GM18505 (cell line): ENCODE results near the gene HNRNPDL.
"Not testable (repeated sequence)": the region's sequence is repeated elsewhere in the genome, so short reads cannot be mapped to it uniquely, and the experiment has no call there.

Experiments used
- ATAC-seq: cut with Tn5 transposase; IDR thresholded peaks from one replicate; pipeline ENCODE4 v1.9.1; 2021; ENCODE audit not compliant: unreplicated experiment
- POLR2A ChIP-seq: IDR thresholded peaks from 4 replicates; pipeline ENCODE4 v1.6.1; 2011; ENCODE audit warnings: borderline replicate concordance; ENCODE audit not compliant: insufficient read depth, insufficient read length; ENCODE audit errors: extremely low read depth

Gene HNRNPDL

GRCh38 chr4:82430193-82430963 is at the start of gene HNRNPDL, which contains the start of gene ENOPH1:
Gene HNRNPDL (minus strand): TSS chr4:82430462. CDS start chr4:82429690, 772 bp downstream.
Gene ENOPH1 (plus strand): TSS chr4:82430590. CDS start chr4:82430830, 240 bp downstream.
- ATAC-seq = peak; percentile 69
- peak; percentile 80 for TF ChIP-seq POLR2A

GRCh38 chr4:82479562-82479961 is 49.3 kb upstream of the HNRNPDL start:
- no peak for TF ChIP-seq POLR2A
- no peak for ATAC-seq

DNA sequence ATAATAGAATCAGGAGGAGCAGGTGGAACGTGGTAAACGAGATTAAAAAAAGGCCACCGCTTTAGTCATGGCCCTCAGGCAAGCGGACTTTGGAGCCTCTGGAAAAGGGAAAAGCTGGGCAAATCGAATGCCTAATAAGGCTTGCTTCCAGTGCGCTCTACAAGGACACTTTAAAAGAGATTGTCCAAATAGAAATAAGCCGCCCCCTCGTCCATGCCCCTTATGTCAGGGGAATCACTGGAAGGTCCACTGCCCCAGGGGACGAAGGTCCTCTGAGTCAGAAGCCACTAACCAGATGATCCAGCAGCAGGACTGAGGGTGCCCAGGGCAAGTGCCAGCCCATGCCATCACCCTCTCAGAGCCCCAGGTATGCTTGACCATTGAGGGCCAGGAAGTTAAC is 47.2 kb upstream of the HNRNPDL start:
- ATAC-seq = not testable (repeated sequence)

GRCh38 chr4:82475931-82476330 is 45.7 kb upstream of the HNRNPDL start:
- ATAC-seq = not testable (repeated sequence)

- no peak for ATAC-seq
Observed at GRCh38 chr4:82473621-82474164, 43.4 kb upstream of the HNRNPDL start.

DNA sequence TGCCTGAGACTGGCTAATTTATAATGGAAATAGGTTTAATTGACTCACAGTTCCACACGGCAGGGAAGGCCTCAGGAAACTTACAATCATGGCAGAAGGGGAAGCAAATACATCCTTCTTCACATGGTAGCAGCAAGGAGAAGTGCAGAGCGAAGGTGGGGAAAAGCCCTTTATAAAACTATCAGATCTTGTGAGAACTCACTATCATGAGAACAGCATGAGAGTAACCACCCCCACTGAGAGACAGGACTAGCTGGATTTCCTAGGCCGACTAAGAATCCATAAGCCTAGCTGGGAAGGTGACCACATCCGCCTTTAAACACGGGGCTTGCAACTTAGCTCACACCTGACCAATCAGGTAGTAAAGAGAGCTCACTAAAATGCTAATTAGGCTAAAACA is 42.8 kb upstream of the HNRNPDL start:
- ATAC-seq = not testable (repeated sequence)

More at GRCh38 chr4:82473621-82474164, 43.4 kb upstream of the HNRNPDL start:
- no peak for TF ChIP-seq POLR2A

DNA sequence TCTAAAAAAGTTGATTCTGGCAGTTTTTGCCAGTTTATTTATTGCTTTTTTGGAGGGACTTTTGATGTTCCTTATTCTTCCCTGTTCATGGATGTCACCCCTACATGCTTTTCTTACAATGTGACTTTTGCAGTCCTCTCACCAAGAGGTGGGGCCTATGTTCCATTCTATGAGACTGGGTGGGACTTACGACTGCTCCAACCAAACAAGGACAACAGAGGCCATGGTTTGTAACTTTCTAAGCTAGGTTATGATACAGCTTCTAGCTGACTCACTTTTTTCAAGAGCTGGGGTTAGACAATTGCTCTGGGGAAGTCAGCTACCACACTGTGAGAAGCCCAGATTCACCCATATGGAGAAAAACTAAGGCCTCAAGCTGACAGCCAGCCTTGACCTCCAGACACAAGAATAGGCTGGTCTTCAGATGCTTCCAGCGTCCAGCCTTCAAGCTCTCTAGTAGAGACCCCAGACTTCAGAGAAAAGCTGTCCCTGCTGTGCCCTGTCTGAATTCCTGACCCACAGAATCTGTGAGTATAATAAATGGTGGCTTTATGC is 39.6 kb upstream of the HNRNPDL start:
- no peak for TF ChIP-seq POLR2A
- ATAC-seq = no peak

DNA sequence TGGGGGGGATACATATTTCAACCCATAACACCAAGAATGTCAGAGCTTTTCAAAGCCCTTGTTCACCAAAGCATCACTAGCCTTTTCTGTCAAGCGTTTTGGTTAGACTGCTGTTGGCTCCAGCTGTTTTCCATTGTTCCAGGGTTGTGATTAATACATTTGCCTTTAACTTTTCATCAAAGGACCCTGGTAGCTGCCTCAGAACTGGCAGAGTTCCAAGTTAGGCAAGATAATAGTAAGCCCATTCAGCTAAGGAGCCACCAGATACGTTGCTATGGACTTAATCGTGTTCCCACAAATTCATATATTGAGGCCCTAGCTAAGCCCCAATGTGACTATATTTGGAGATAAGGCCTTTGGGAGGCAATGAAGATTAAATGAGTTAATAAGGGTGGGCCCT is 37.2 kb upstream of the HNRNPDL start:
- no peak for ATAC-seq
- TF ChIP-seq POLR2A = no peak

DNA sequence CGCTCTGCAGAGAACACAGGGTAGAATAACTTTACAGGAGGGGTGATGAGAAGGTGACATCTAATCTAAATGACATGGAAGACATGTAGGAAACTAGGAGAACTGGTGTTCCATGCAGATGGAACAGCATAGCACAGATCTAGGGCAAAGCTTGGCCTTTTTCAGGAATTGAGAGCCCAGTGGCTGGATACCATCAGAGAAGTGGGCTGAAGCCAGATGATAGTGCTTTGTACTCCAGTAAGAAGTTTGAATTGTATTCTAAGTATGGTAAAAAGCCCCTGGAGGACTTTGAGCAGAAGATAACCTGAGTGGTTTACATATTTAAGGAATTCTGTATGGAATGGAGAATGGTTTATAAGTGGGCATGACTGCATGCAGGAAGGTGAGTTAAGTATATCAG is 33.0 kb upstream of the HNRNPDL start:
- ATAC-seq = no peak
- TF ChIP-seq POLR2A = no peak

DNA sequence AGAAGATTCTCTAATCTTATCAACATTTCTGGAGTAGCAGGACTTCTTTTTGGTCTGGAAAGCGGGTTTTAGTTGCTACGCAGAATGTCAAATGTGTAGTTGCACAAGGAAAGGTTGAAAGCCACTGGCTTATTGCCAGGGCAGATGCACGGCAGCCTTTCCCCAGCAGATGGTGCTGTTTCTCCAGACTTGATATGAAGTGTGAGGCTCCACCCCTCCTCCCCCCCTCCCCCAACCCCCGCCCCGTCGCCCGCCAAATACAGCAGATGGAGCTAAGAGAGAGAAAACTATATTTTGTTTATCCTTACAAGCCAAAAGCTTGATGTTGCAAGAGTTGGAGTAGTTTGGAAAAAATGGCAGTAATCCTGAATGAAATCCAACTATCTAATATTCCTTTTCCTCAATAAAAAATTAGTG is 32.2 kb upstream of the HNRNPDL start:
- no peak for TF ChIP-seq POLR2A
- ATAC-seq = no peak

- TF ChIP-seq POLR2A = no peak
- no peak for ATAC-seq
Observed at GRCh38 chr4:82461710-82462109, 31.4 kb upstream of the HNRNPDL start.

- ATAC-seq = no peak
- TF ChIP-seq POLR2A = no peak
Observed at GRCh38 chr4:82458729-82459128, 28.5 kb upstream of the HNRNPDL start.

DNA sequence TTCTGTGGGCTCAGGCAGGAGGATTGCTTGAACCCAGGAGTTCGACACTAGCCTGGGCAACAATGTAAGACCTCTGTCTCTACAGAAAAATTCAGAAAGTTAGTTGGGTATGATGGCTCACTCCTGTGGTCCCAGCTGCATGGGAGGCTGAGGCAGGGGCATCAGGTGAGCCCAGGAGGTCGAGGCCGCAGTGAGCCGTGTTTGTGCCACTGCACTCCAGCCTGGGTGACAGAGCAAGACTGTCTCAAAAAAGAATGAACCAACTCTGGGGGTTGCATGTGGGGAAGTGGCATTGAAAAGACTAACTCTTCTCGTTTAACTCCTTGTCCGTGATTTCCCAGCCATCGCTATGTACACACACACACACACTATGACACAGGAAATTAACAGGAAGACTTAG is 27.0 kb upstream of the HNRNPDL start:
- ATAC-seq = no peak
- TF ChIP-seq POLR2A = no peak

DNA sequence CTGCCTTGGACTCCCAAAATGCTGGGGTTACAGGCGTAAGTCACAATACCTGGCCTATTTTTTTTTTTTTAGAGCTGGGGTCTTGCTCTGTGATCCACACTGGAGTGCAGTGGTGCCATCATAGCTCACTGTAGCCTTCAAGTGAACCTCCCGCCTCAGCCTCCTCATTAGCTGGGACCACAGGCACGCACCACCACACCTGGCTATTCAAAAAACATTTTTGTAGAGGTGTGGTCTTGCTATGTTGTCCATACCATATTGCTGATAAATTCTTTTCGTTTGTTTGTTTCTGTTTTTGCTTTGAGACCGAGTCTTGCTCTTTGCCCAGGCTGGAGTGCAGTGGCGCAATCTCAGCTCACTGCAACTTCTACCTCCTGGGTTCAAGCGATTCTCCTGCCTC is 21.8 kb upstream of the HNRNPDL start:
- TF ChIP-seq POLR2A = no peak

More for the DNA sequence above, 21.8 kb upstream of the HNRNPDL start:
- no peak for ATAC-seq
